DOHH2 (cell line): ENCODE data around the gene PDZRN3.

ENCODE experiments used
- H3F3A ChIP-seq: fragments of 200-600 bp; sonication (generic), shearing (Covaris generic); 2 replicates; pipeline ENCODE4 v1.6.0; 2016; ENCODE audit warnings: antibody characterized with exemption, mild to moderate bottlenecking; ENCODE audit not compliant: control insufficient read depth, insufficient read depth
- H3K27ac ChIP-seq: fragments of 200-600 bp; sonication (generic); 2 replicates; pipeline ENCODE4 v1.5.1; 2014; ENCODE audit warnings: low read depth, mild to moderate bottlenecking, low read length, moderate library complexity
- H3K27me3 ChIP-seq: fragments of 200-600 bp; sonication (generic); 2 replicates; pipeline ENCODE4 v1.6.1; 2014; ENCODE audit warnings: mild to moderate bottlenecking, low read length, mixed read lengths; ENCODE audit not compliant: control insufficient read depth
- H3K36me3 ChIP-seq: fragments of 200-600 bp; sonication (generic); 2 replicates; pipeline ENCODE4 v1.6.1; 2014; ENCODE audit warnings: mild to moderate bottlenecking, low read length, moderate library complexity, mixed read lengths; ENCODE audit not compliant: control insufficient read depth
- H3K4me1 ChIP-seq: fragments of 200-600 bp; sonication (generic); 2 replicates; pipeline ENCODE4 v1.6.1; 2014; ENCODE audit warnings: mild to moderate bottlenecking, low read length, mixed read lengths; ENCODE audit not compliant: control insufficient read depth
- H3K4me2 ChIP-seq: fragments of 200-600 bp; sonication (generic); 2 replicates; pipeline ENCODE4 v1.6.0; 2014; ENCODE audit warnings: mild to moderate bottlenecking, low read length, moderate library complexity
- H3K4me3 ChIP-seq: fragments of 200-600 bp; sonication (generic); 2 replicates; pipeline ENCODE4 v1.5.1; 2014; ENCODE audit warnings: mild to moderate bottlenecking, low read length, mixed read lengths
- H3K79me2 ChIP-seq: fragments of 200-600 bp; sonication (generic); 2 replicates; pipeline ENCODE4 v1.6.1; 2014; ENCODE audit warnings: mild to moderate bottlenecking, low read length, mixed read lengths; ENCODE audit not compliant: control insufficient read depth
- H3K9me2 ChIP-seq: fragments of 200-600 bp; sonication (generic); replicated peaks from 2 replicates; pipeline ENCODE4 v1.6.1; 2014; ENCODE audit warnings: mild to moderate bottlenecking, low read length, mixed read lengths; ENCODE audit not compliant: control insufficient read depth
- H3K9me3 ChIP-seq: fragments of 200-600 bp; sonication (generic); 2 replicates; pipeline ENCODE4 v1.6.1; 2014; ENCODE audit warnings: antibody characterized with exemption, low read length, mixed read lengths; ENCODE audit not compliant: control insufficient read depth, insufficient read depth
- H4K20me1 ChIP-seq: fragments of 200-600 bp; sonication (generic); 2 replicates; pipeline ENCODE4 v1.6.0; 2014; ENCODE audit warnings: low read depth, mild to moderate bottlenecking, antibody characterized with exemption, low read length, moderate library complexity; ENCODE audit not compliant: control insufficient read depth, insufficient read depth
- CTCF ChIP-seq: fragments of 200-600 bp; sonication (generic); IDR thresholded peaks from one replicate; pipeline ENCODE4 v1.5.1; 2014; ENCODE audit warnings: antibody characterized with exemption, mild to moderate bottlenecking, low read depth, low read length; ENCODE audit not compliant: poor library complexity, severe bottlenecking
- EZH2phosphoT487 ChIP-seq: fragments of 200-600 bp; sonication (generic); IDR thresholded peaks from 2 replicates; pipeline ENCODE4 v1.6.1; 2017; ENCODE audit warnings: borderline replicate concordance, mild to moderate bottlenecking, antibody characterized with exemption, low read length, moderate library complexity, mixed read lengths

The PDZRN3 gene

GRCh38 chr3:73349657-73350056 lies 275.1 kb downstream of the PDZRN3 start:
- H3K4me1 ChIP-seq = no peaks in the 10 kb centered on the region
- no peaks in the 10 kb centered on the region for H3K27me3 ChIP-seq
- no peaks in the 10 kb centered on the region for H3K9me2 ChIP-seq
- TF ChIP-seq CTCF (no peak), EZH2phosphoT487 (no peak)
- H3K4me2 ChIP-seq = no peak overlapping the region
- no peaks in the 10 kb centered on the region for H3K36me3 ChIP-seq
- H3K79me2 ChIP-seq = no peaks in the 10 kb centered on the region
- no peaks in the 10 kb centered on the region for H3K9me3 ChIP-seq
- H3K27ac ChIP-seq = no peak overlapping the region
- H3K4me3 ChIP-seq = no peak overlapping the region
- no peaks in the 10 kb centered on the region for H3F3A ChIP-seq
- no peaks in the 10 kb centered on the region for H4K20me1 ChIP-seq

- Histone ChIP-seq H3K79me2 (no peaks in the 10 kb centered on the region), H3K27ac (no peak overlapping the region), H3K9me2 (no peaks in the 10 kb centered on the region), H3K36me3 (no peaks in the 10 kb centered on the region), H3K9me3 (no peaks in the 10 kb centered on the region), H3K4me3 (no peak overlapping the region), H3K4me1 (no peaks in the 10 kb centered on the region), H3K27me3 (no peaks in the 10 kb centered on the region), H4K20me1 (no peaks in the 10 kb centered on the region), H3F3A (no peaks in the 10 kb centered on the region), H3K4me2 (no peak overlapping the region)
- TF ChIP-seq EZH2phosphoT487 (no peak), CTCF (no peak)
These were observed 282.7 kb downstream of the PDZRN3 start for GRCh38 chr3:73342077-73342476.

GRCh38 chr3:73341272-73341935 lies 283.3 kb downstream of the PDZRN3 start:
- Histone ChIP-seq H3K27ac (no peak overlapping the region), H3K79me2 (no peaks in the 10 kb centered on the region), H3K4me1 (no peaks in the 10 kb centered on the region), H3K4me3 (no peak overlapping the region), H3K9me3 (no peaks in the 10 kb centered on the region), H3K4me2 (no peak overlapping the region), H3F3A (no peaks in the 10 kb centered on the region), H3K36me3 (no peaks in the 10 kb centered on the region), H4K20me1 (no peaks in the 10 kb centered on the region), H3K9me2 (no peaks in the 10 kb centered on the region), H3K27me3 (no peaks in the 10 kb centered on the region)
- no peak for TF ChIP-seq CTCF
- no peak for TF ChIP-seq EZH2phosphoT487

- Histone ChIP-seq H3K9me3 (no peaks in the 10 kb centered on the region), H3K36me3 (no peaks in the 10 kb centered on the region), H3K27ac (no peak overlapping the region), H3K4me2 (no peak overlapping the region), H3K9me2 (no peaks in the 10 kb centered on the region), H3K27me3 (no peaks in the 10 kb centered on the region), H3F3A (no peaks in the 10 kb centered on the region), H3K4me1 (no peaks in the 10 kb centered on the region), H3K79me2 (no peaks in the 10 kb centered on the region), H4K20me1 (no peaks in the 10 kb centered on the region), H3K4me3 (no peak overlapping the region)
- TF ChIP-seq CTCF (no peak), EZH2phosphoT487 (no peak)
These were observed 292.2 kb downstream of the PDZRN3 start for GRCh38 chr3:73332558-73332957.
